Measurements from ENCODE around the gene CACYBP. TPM values are rescaled to one million over a fixed set of nuclear protein-coding genes. Genes with fewer than 3 reads are reported as not detected.
A peak's percentile ranks its signal among the peaks of the same experiment; 100 is the strongest.

The CACYBP gene
- total and polyA plus RNA-seq, 2 of the 13 experiments (the other 11 are each of a cell fraction or from before 2014, with no cell fraction given) = 18.4 to 183 TPM

DNA sequence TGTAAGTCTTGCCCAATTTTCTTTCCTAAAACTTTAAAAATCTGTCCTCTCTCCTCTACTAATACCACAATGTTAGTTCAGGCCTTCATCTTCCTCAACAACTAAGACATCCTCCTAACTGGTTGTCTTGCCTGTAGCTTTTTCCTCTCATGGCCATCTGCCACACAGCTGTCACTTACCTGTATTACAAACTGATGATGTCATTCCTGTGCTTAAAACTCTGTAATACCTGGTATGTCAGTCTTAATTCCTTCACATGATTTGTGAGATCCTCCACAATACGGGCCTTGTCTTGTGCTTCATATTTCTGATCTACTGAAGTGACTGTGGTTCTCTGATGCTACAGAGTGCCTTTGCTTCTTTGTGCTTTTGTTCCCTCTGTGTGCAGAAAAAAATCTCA, 13.7 kb downstream of the CACYBP start:
- H3K4me3 ChIP-seq (replicated peaks in 1 of 3; ENCODE audit: insufficient read depth in 1 of 3, low read depth in 2 of 3, low read length in 3 of 3) = no peak overlapping the region
- H2AFZ ChIP-seq (ENCODE audit: low read length) = no peak overlapping the region
- no peaks in the 10 kb centered on the region for H3K9me3 ChIP-seq (ENCODE audit: low read length)
- ATAC-seq (no peak), FAIRE-seq (no peak), DNase-seq (ENCODE audit: low spot score) (no peak)
- intact Hi-C loops (cut with micrococcal nuclease; ENCODE audit: unreplicated experiment) = no loop called here
- TF ChIP-seq ATF7 (IDR thresholded peaks at IDR 0.05) = peak; percentile 93
- TF ChIP-seq ATF7 (CRISPR knock-in tag; IDR thresholded peaks at IDR 0.05) = no peak
- no peak for TF ChIP-seq HOXA9 (CRISPR knock-in tag; IDR thresholded peaks at IDR 0.05; ENCODE audit: borderline replicate concordance)
- 0 out of 2 replicates have a peak, but pooled peaks have one; percentile 68 for TF ChIP-seq CREB1 (IDR thresholded peaks at IDR 0.05)
- TF ChIP-seq CREB1 (CRISPR knock-in tag; IDR thresholded peaks at IDR 0.05) = no peak
- H3K27ac ChIP-seq (ENCODE audit: extremely low read length, insufficient read depth, low read length) = no peak overlapping the region
- no peaks in the 10 kb centered on the region for H3K79me2 ChIP-seq (ENCODE audit: insufficient read depth, low read length)
- H4K20me1 ChIP-seq (ENCODE audit: insufficient read depth, low read length) = no peaks in the 10 kb centered on the region; the same call in 1 of the 2 replicates
- no peaks in the 10 kb centered on the region for H3K4me1 ChIP-seq (ENCODE audit: insufficient read depth, low read length)
- TSS peak; percentile 21 for BruUV-seq (replicated peaks)
- H3K9ac ChIP-seq (ENCODE audit: insufficient read depth, low read depth, low read length) = no peak overlapping the region
- H3K4me2 ChIP-seq (ENCODE audit: low read depth, low read length) = no peak overlapping the region
- WGBS (ENCODE audit: low lambda C conversion rate) = 92% methylated on average over 1 of the region's 1 CpG
- CTCF ChIA-PET (ENCODE audit: low intra/inter-chr PET ratio, low total read pairs) = no interaction called here
- POLR2A ChIA-PET = interaction anchor here (1.3 to 2.5 kb wide), 3 partner anchors 10 to 14 kb away, joined by 5 to 10 read pairs (median 9); partner anchors contain the start of genes CACYBP and MRPS14
- H3K36me3 ChIP-seq (replicated peaks in 1 of 2; ENCODE audit: control insufficient read depth in 1 of 2, insufficient read depth in 2 of 2, low read length in 2 of 2) = peaks cover 8 to 83% of the 10 kb centered on the region in 2 experiments
- in situ Hi-C loops (cut with HindIII; ENCODE audit: extremely low pct_ligation_motif_present, low pct_unique_long_range_greater_than_20kb) = no loop called here
- no peaks in the 10 kb centered on the region for H3K27me3 ChIP-seq (ENCODE audit: control insufficient read depth in 1 of 2, insufficient read depth in 2 of 2, low read length in 2 of 2)

DNA sequence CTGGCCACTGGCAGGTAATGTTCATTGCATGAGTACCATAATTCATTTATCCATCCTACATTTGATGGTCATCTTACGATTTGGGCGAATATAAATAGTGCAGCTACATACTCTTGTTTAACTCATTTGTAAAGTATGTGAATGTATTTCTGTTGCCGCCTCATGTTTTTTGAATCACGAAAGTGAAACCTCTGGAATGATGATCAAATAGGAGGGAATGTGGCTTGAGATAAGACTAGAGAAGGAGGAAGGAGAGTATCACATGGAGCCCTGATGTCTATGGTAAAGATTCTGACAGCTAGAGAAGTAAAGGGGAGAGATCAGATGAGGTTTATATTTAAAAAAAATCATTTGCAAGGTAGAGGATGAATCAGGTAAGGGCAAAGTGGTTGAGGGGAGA, 15.5 kb downstream of the CACYBP start:
- H3K9me3 ChIP-seq (ENCODE audit: low read length) = no peaks in the 10 kb centered on the region
- H3K4me2 ChIP-seq (ENCODE audit: low read depth, low read length) = no peak overlapping the region
- no peaks in the 10 kb centered on the region for H3K79me2 ChIP-seq (ENCODE audit: insufficient read depth, low read length)
- WGBS (ENCODE audit: low lambda C conversion rate) = 97% methylated on average over 4 of the region's 4 CpGs
- H3K27me3 ChIP-seq (ENCODE audit: control insufficient read depth in 1 of 2, insufficient read depth in 2 of 2, low read length in 2 of 2) = no peaks in the 10 kb centered on the region
- H3K27ac ChIP-seq (ENCODE audit: extremely low read length, insufficient read depth, low read length) = no peak overlapping the region
- no peaks in the 10 kb centered on the region for H4K20me1 ChIP-seq (ENCODE audit: insufficient read depth, low read length)
- no peak overlapping the region for H2AFZ ChIP-seq (ENCODE audit: low read length)
- H3K9ac ChIP-seq (ENCODE audit: insufficient read depth, low read depth, low read length) = no peak overlapping the region
- no TSS peak for BruUV-seq (replicated peaks)
- H3K4me1 ChIP-seq (ENCODE audit: insufficient read depth, low read length) = no peaks in the 10 kb centered on the region
- DNase-seq (ENCODE audit: low spot score) = no peak
- ChIA-PET CTCF (ENCODE audit: low intra/inter-chr PET ratio, low total read pairs) (no interaction called here), POLR2A (interaction anchor here (1.8 kb wide), 1 partner anchor 8 kb away, joined by 9 read pairs; the partner anchor contains the start of gene MRPS14)
- in situ Hi-C loops (cut with HindIII; ENCODE audit: extremely low pct_ligation_motif_present, low pct_unique_long_range_greater_than_20kb) = no loop called here
- peaks cover 8 to 77% of the 10 kb centered on the region in 2 experiments for H3K36me3 ChIP-seq (replicated peaks in 1 of 2; ENCODE audit: control insufficient read depth in 1 of 2, insufficient read depth in 2 of 2, low read length in 2 of 2)
- intact Hi-C loops (cut with micrococcal nuclease; ENCODE audit: unreplicated experiment) = no loop called here
- ATAC-seq = no peak
- H3K4me3 ChIP-seq (replicated peaks in 1 of 3; ENCODE audit: insufficient read depth in 1 of 3, low read depth in 2 of 3, low read length in 3 of 3) = no peak overlapping the region
- FAIRE-seq = no peak
- TF ChIP-seq STAT6 (CRISPR knock-in tag; IDR thresholded peaks at IDR 0.05; ENCODE audit: borderline replicate concordance) = no peak
- TF ChIP-seq TFDP2 (CRISPR knock-in tag; IDR thresholded peaks at IDR 0.05) = no peak
- no peak for TF ChIP-seq ZNF251 (CRISPR knock-in tag; IDR thresholded peaks at IDR 0.05)
- no peak for TF ChIP-seq ZNF580 (CRISPR knock-in tag; IDR thresholded peaks at IDR 0.05; ENCODE audit: borderline replicate concordance, low read depth)
- TF ChIP-seq ZNF24 (IDR thresholded peaks at IDR 0.05) = no peak
- TF ChIP-seq PCBP1 (IDR thresholded peaks at IDR 0.05; ENCODE audit: borderline replicate concordance, low read depth, low read length) = no peak
- no peak for TF ChIP-seq MIER2 (CRISPR knock-in tag; IDR thresholded peaks at IDR 0.05)
- TF ChIP-seq SALL1 (CRISPR knock-in tag; IDR thresholded peaks at IDR 0.05) = no peak
- TF ChIP-seq DR1 (CRISPR knock-in tag; IDR thresholded peaks at IDR 0.05) = no peak
- TF ChIP-seq ZNF337 (CRISPR knock-in tag; IDR thresholded peaks at IDR 0.05; ENCODE audit: borderline replicate concordance, low read depth) = no peak
- TF ChIP-seq ZNF788 (CRISPR knock-in tag; IDR thresholded peaks at IDR 0.05; ENCODE audit: borderline replicate concordance) = no peak

All from HepG2 (cell line).